ENCODE data around the gene C10orf90.

- TF ChIP-seq CTCF (IDR thresholded peaks at IDR 0.05) (no peak), POLR2A (IDR thresholded peaks at IDR 0.05) (no peak)
Measured at GRCh38 chr10:126581648-126582046, 88.8 kb downstream of the C10orf90 start.
